Tibial artery (tissue), 4 donors: ENCODE data around the gene FSD2.

ENCODE experiments used
- DNase-seq, 2 donors: peaks; one replicate each; pipeline ENCODE4 v3.0.0-alpha.2; 2019
- H3K27ac ChIP-seq, 2 donors: fragments of 200-600 bp; sonication (generic) in 1 of 2; 1 replicate in 1 of 2; 2 replicates in 1 of 2; pipeline ENCODE4 v1.5.1; 2018 to 2019; ENCODE audit warnings: mild to moderate bottlenecking in 1 of 2
- H3K27me3 ChIP-seq, 2 donors: fragments of 200-600 bp; sonication (generic) in 1 of 2; one replicate each; pipeline versions ENCODE4 v1.5.1 to v1.6.0; 2016 to 2019
- H3K36me3 ChIP-seq, 3 donors: fragments of 200-600 bp; sonication (generic) in 2 of 3; one replicate each; pipeline ENCODE4 v1.5.1; 2016 to 2019; ENCODE audit warnings: mild to moderate bottlenecking in 2 of 3
- H3K4me1 ChIP-seq, 4 donors: fragments of 200-600 bp; sonication (generic) in 2 of 4; 1 replicate in 3 of 4; 2 replicates in 1 of 4; pipeline ENCODE4 v1.5.1; 2016 to 2019
- H3K4me3 ChIP-seq, 2 donors: fragments of 200-600 bp; sonication (generic) in 1 of 2; 1 replicate in 1 of 2; 2 replicates in 1 of 2; pipeline ENCODE4 v1.5.1; 2018 to 2019; ENCODE audit warnings: mild to moderate bottlenecking in 2 of 2
- H3K9me3 ChIP-seq, 3 donors: fragments of 200-600 bp; sonication (generic) in 1 of 3; one replicate each; pipeline ENCODE4 v1.5.1; 2016 to 2019
- CTCF ChIP-seq, 2 experiments: fragments of 200-600 bp in 1 of 2; fragments of 450-650 bp in 1 of 2; IDR thresholded peaks; one replicate each; pipeline ENCODE4 v1.5.1; 2017 to 2019; ENCODE audit warnings: antibody characterized with exemption in 2 of 2, mild to moderate bottlenecking in 1 of 2, moderate library complexity in 1 of 2
- intact Hi-C: fragments of 100-400 bp; cut with DNase I; formaldehyde crosslinking; loops from one replicate; pipeline ENCODE4 v1.15.0; 2023; ENCODE audit warnings: low total_unique reads

Gene FSD2

GRCh38 chr15:82845686-82846085, 39.8 kb upstream of the FSD2 start:
- Histone ChIP-seq H3K9me3 (peaks cover 0 to 4% (median 0%) of the 10 kb centered on the region in 3 donors), H3K4me3 (no peak overlapping the region), H3K27me3 (no peaks in the 10 kb centered on the region), H3K36me3 (peaks cover 0 to 8% (median 0%) of the 10 kb centered on the region in 3 donors), H3K27ac (no peak overlapping the region), H3K4me1 (peaks cover 0 to 13% (median 0%) of the 10 kb centered on the region in 4 donors)
- no peak for DNase-seq
- no peak for TF ChIP-seq CTCF (IDR thresholded peaks at IDR 0.05)
- intact Hi-C loops = no loop called here

GRCh38 chr15:82843566-82843965, 37.7 kb upstream of the FSD2 start:
- H3K4me3 ChIP-seq = no peak overlapping the region
- no peak for TF ChIP-seq CTCF (IDR thresholded peaks at IDR 0.05)
- intact Hi-C loops = no loop called here
- H3K27me3 ChIP-seq = no peaks in the 10 kb centered on the region
- DNase-seq = no peak
- H3K36me3 ChIP-seq = peaks cover 0 to 5% (median 0%) of the 10 kb centered on the region in 3 donors
- H3K27ac ChIP-seq = no peak overlapping the region
- peaks cover 0 to 2% (median 0%) of the 10 kb centered on the region in 4 donors for H3K4me1 ChIP-seq
- H3K9me3 ChIP-seq = peaks cover 0 to 4% (median 0%) of the 10 kb centered on the region in 3 donors

- DNase-seq = no peak
- intact Hi-C loops = no loop called here
- Histone ChIP-seq H3K4me1 (no peaks in the 10 kb centered on the region), H3K36me3 (peaks cover 18 to 37% (median 21%) of the 10 kb centered on the region in 3 donors), H3K9me3 (peaks cover 0 to 4% (median 0%) of the 10 kb centered on the region in 3 donors), H3K27me3 (no peaks in the 10 kb centered on the region), H3K27ac (no peak overlapping the region), H3K4me3 (no peak overlapping the region)
- no peak for TF ChIP-seq CTCF (IDR thresholded peaks at IDR 0.05)
These were observed 34.3 kb upstream of the FSD2 start for GRCh38 chr15:82840166-82840565.

- Histone ChIP-seq H3K9me3 (peaks cover 0 to 4% (median 0%) of the 10 kb centered on the region in 3 donors), H3K4me1 (no peaks in the 10 kb centered on the region), H3K36me3 (peaks cover 28 to 48% (median 31%) of the 10 kb centered on the region in 3 donors), H3K27ac (no peak overlapping the region), H3K27me3 (no peaks in the 10 kb centered on the region), H3K4me3 (no peak overlapping the region)
- no peak for TF ChIP-seq CTCF (IDR thresholded peaks at IDR 0.05)
- intact Hi-C loops = no loop called here
- DNase-seq = no peak
These were observed 33.3 kb upstream of the FSD2 start for GRCh38 chr15:82839136-82839535.

GRCh38 chr15:82838096-82838735, 32.3 kb upstream of the FSD2 start:
- no peak for DNase-seq
- no peak overlapping the region for H3K27ac ChIP-seq
- H3K36me3 ChIP-seq = peaks cover 37 to 52% (median 40%) of the 10 kb centered on the region in 3 donors
- no peak overlapping the region for H3K4me3 ChIP-seq
- no peak for TF ChIP-seq CTCF (IDR thresholded peaks at IDR 0.05)
- no peaks in the 10 kb centered on the region for H3K27me3 ChIP-seq
- intact Hi-C loops = no loop called here
- H3K9me3 ChIP-seq = no peaks in the 10 kb centered on the region
- no peaks in the 10 kb centered on the region for H3K4me1 ChIP-seq
